H1 (cell line): ENCODE measurements around the gene POLD1. TPM values are rescaled to one million over a fixed set of nuclear protein-coding genes. Genes with fewer than 3 reads are reported as not detected.

Source experiments
- ASH2L ChIP-seq: fragments of 200-600, 300-600 bp; sonication (generic); IDR thresholded peaks from one replicate; pipeline ENCODE4 v1.7.1; 2017; ENCODE audit warnings: low read length
- ATF3 ChIP-seq: IDR thresholded peaks from 2 replicates; pipeline ENCODE4 v1.6.1; 2011; ENCODE audit warnings: low read depth, mild to moderate bottlenecking, low read length; ENCODE audit not compliant: insufficient read depth
- BACH1 ChIP-seq: IDR thresholded peaks from 2 replicates; pipeline ENCODE4 v1.6.1; 2012; ENCODE audit warnings: low read length, improper control_type of control experiment
- CEBPB ChIP-seq: IDR thresholded peaks from 2 replicates; pipeline ENCODE4 v1.6.1; 2012; ENCODE audit warnings: low read depth, low read length
- CHD2 ChIP-seq: IDR thresholded peaks from 2 replicates; pipeline ENCODE4 v1.6.1; 2012; ENCODE audit warnings: low read length, improper control_type of control experiment
- CHD7 ChIP-seq: fragments of 300-600 bp; sonication (generic); IDR thresholded peaks from 2 replicates; pipeline ENCODE4 v1.7.1; 2012; ENCODE audit warnings: low read length, moderate library complexity, mild to moderate bottlenecking, inconsistent platforms; ENCODE audit not compliant: insufficient replicate concordance
- HDAC6 ChIP-seq: IDR thresholded peaks from one replicate; pipeline ENCODE4 v1.7.1; 2012; ENCODE audit warnings: low read depth, mild to moderate bottlenecking, inconsistent platforms, low read length, moderate library complexity
- KDM4A ChIP-seq: IDR thresholded peaks from one replicate; pipeline ENCODE4 v1.7.1; 2012; ENCODE audit warnings: low read depth, mild to moderate bottlenecking, moderate library complexity, low read length, inconsistent platforms; ENCODE audit not compliant: severe bottlenecking
- SP1 ChIP-seq: IDR thresholded peaks from 2 replicates; pipeline ENCODE4 v1.6.1; 2011; ENCODE audit warnings: low read depth, low read length
- SP2 ChIP-seq: IDR thresholded peaks from 2 replicates; pipeline ENCODE4 v1.6.1; 2012; ENCODE audit warnings: mild to moderate bottlenecking, low read length, inconsistent platforms
- polyA plus RNA-seq, 7 experiments: library from polyadenylated mRNA; depleted of rRNA in 3 of 7; stranded (reverse) in 5 of 7; unstranded in 2 of 7; fragments of >200 nt in 5 of 7; fragments of 200-250 nt in 2 of 7; gene quantifications; 1 replicate in 5 of 7; 2 replicates in 1 of 7; 4 replicates in 1 of 7; pipeline versions ENCODE4 v1.2.1 to v1.2.3, GENCODE V29; 2011 to 2013; ENCODE audit warnings: missing spikeins in 2 of 7, mixed read lengths in 2 of 7
- total RNA-seq: library from RNA; stranded (reverse); fragmentation: NEBNext Ultra II Directional; extraction: Animal tissue kit (Norgen Biotek cat#: 25700); gene quantifications from 2 replicates; pipeline ENCODE4 v1.2.1, GENCODE V29; 2021

Gene POLD1
- total and polyA plus RNA-seq, 2 of the 8 experiments (the other 6 are each of a cell fraction or from before 2014, with no cell fraction given), result 141 to 142 TPM

- TF ChIP-seq CHD7 (no peak), HDAC6 (no peak), ATF3 (no peak), KDM4A (peak; percentile 26), CHD2 (no peak; the same call in 1 of the 2 replicates), SP2 (no peak), BACH1 (0 out of 2 replicates have a peak, but pooled peaks have one; percentile 5), ASH2L (peak; percentile 97), SP1 (peak; percentile 90), CEBPB (peak; percentile 41; the same call in 1 of the 2 replicates)
These were observed 7.7 kb upstream of the POLD1 start, which contains the start of gene NR1H2 (continued) for GRCh38 chr19:50376166-50377050.
